Measurements from ENCODE around the gene KRTAP29-1.
"Not testable (repeated sequence)": the region's sequence is repeated elsewhere in the genome, so short reads cannot be mapped to it uniquely, and the experiment has no call there.

- TF ChIP-seq CTCF (conservative IDR thresholded peaks at IDR 0.05 in 1 of 2, IDR thresholded peaks at IDR 0.05 in 1 of 2; ENCODE audit: low read depth in 1 of 2, low read length in 2 of 2); EZH2 (IDR thresholded peaks at IDR 0.05; ENCODE audit: low read length, missing control alignments): not testable (repeated sequence)
Measured at GRCh38 chr17:41271323-41271722, 31.3 kb downstream of the KRTAP29-1 start.

Measured in fibroblast of lung (primary cell).